Measurements from ENCODE around the gene CNST.
"Not testable (repeated sequence)": the region's sequence is repeated elsewhere in the genome, so short reads cannot be mapped to it uniquely, and the experiment has no call there.

Gene CNST

DNA sequence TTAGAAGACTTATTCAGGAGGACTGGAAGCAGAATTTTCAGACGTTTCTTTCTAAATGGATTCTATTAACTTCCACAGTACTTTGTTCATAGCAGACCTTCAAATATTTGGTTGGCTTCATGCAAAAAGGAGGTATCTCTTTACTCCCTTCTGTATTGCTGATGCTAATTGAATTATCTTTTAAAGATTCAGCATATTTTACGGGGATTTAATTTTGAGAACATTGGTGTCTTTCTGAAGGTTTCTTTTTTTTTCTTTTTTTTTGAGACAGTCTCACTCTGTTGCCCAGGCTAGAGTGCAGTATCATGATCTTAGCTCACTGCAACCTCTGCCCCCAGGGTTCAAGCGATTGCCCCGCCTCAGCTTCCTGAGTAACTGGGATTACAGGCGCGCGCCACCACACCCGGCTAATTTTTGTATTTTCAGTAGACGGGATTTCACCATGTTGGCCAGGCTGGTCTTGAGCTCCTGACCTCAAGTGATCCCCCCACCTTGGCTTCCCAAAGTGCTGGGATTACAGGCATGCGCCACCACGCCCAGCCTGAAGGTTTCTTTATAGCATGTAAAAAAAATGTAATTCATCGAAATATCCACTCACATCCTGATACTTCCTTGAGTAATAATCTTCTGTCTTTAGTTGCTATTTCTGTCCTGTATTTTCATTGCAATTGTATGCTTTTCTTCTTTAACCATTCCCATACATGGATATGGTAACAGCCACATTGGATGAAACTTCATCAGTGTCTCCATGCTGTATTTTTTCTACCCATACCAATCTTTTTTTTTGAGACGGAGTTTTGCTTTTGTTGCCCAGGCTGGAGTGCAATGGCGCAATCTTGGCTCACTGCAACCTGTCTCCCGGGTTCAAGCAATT lies 14.5 kb downstream of the CNST start:
- intact Hi-C loops (cut with DNase I), result no loop called here

DNA sequence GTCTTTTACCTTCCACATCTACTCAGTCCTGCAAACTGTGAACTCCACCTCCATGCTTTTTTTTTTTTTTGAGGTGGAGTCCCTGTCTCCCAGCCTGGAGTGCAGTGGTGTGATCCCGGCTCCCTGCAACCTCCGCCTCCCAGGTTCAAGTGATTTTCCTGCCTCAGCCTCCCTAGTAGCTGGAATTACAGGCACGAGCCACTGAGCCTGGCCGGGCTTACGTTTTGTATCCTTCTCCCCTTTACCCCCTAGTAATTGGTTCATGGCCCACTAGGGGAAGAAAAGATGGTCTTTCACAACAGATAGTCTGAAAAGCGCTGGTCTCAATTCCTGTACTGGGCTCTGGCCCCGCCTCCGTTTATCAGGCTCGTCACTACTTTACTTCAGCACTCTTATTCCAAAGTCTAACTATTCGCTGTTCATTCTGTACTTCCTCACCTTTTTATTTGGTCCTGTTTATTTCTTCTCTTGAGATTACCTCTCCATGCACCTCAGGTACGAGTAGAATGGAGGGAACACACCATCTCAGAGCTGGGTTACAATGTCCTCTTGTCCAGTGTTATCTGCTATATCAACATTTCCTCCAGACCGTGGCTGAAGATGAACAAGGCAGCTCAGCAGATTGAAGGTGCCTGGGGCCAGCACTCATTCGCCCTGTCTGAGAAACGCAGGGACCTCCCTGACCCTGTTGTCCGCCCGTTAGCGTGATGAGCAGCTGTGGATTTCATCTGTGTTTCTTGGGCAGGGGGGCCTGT lies 16.2 kb downstream of the CNST start:
- no peak for DNase-seq
- intact Hi-C loops (cut with DNase I), result no loop called here

More for the DNA sequence above, 14.5 kb downstream of the CNST start:
- no peak for DNase-seq

DNA sequence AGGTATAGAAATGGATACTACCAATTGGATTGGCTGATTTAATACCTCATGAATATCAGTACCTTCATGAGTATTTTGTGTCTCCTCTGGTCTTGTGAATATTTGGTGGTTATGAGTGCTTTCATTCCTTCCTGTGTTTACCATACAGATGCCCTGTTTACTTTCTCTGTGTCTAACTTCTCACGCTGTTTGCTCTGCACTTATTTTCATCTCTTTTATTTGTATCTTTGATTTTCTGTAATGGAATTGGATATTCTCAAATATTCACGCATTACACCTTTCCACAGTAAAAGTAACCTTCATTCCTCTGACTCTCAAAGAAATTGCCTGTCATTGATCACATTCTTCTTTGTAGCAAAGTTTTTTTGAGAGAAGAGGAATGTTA lies 16.8 kb downstream of the CNST start:
- DNase-seq, result no peak
- intact Hi-C loops (cut with DNase I), result no loop called here

DNA sequence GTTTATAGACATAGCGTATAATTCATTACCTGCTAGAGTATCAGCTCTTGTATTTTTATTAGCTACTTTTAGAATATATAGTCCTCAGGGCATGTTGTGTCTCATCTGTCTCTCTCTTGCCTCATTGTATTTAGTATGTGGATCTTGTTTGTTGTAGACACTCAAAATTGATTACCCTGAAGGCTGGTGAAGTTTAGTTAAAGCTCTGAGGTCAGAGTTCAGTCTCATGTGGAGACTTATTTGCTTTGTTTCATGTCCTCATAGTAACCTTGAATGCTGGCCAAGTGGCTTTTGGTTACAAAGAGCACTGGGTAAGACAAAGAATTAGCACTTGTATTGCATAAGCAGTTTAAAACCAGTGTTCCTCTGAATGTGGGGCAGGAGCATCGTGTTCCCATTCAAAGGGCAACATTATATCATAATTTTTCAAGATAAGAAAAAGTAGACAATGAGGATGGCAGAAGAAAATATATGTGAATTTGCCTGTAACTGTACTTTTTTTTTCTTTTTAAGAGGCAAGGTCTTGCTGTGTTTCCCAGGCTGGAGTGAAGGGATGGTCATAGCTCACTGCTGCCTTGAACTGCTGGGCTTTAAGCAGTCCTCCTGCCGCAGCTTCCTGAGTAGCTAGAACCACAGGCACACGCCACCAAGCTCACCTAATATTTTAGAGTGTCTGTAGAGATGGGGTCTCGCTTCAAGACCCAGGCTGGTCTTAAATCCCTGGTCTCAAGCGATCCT lies 17.4 kb downstream of the CNST start:
- intact Hi-C loops (cut with DNase I), result no loop called here
- no peak for DNase-seq

DNA sequence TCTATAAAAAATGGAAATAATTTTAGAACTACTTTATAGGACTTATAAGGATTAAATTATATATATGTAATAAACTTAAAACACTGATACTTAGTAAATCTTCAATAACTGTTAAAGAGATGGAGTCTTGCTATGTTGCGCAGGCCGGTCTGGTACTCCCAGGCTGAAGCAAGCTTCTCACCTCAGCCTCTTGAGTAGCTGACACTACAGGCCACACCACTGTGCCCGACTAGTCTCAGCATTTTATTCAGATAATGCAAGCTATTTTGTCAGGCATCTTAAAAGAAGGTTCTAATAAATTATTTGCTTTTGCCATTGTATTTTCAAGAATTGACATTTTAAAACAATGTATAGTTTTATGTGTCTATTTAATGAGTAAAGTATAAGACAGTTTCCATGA lies 20.8 kb downstream of the CNST start:
- no peak for DNase-seq
- intact Hi-C loops (cut with DNase I), result no loop called here

DNA sequence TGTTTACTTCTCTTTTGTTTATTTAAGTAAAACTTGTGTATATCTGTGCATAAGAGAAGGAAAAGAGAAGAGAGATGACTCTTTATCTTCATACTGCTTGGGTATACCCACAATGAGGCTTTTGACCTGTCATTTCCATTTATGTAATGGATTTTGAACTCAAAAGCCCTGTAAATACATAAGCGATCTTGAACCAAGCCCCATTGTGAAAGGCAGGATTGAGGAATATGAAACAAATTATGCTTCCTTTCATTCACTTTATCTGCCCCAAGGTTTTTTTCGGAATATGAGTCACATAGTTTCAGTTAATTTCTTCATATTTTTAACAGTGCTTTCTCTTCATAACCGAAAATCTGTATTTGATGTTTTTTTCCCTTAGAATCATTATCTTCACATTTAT lies 21.4 kb downstream of the CNST start:
- intact Hi-C loops (cut with DNase I), result no loop called here
- no peak for DNase-seq

DNA sequence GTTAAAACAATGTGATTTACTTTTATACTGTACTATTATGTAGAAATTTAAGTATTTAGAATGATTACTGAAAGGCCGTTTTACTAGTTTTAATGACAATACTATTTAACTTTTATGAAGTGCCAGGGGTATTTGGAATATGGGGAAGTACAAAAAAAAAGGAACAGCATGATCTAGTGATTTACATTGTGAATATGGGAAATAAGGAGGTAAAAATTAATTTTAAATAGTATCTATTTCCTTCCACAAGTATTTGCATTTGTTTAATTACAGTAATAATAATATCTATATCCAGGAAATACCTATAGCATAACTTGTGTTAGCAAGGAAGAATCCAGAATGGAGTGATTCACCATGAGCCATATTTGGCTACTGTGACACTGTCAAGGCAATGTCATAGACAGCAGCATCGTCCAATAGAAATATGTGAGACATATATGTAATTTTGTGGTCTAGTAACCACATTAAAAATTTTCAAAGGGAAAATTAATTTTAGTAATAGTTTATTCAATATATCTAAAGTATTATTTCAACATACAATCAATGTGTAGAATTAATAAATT lies 22.0 kb downstream of the CNST start:
- intact Hi-C loops (cut with DNase I), result no loop called here
- no peak for DNase-seq

DNA sequence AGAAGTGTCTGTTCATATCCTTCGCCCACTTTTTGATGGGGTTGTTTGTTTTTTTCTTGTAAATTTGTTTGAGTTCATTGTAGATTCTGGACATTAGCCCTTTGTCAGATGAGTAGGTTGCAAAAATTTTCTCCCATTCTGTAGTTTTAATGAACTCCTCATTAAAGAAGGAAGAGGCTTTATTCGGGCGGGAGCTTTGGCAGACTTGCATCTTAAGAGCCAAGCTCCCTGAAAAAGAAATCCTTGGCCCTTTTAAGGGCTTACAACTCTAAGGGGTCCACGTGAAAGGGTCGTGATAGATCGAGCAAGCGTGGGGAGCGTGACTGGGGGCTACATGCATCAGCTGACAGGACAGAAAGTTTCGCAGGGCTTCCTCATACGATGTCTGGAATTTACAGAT lies 23.7 kb downstream of the CNST start:
- DNase-seq; intact Hi-C loops (cut with DNase I): not testable (repeated sequence)

DNA sequence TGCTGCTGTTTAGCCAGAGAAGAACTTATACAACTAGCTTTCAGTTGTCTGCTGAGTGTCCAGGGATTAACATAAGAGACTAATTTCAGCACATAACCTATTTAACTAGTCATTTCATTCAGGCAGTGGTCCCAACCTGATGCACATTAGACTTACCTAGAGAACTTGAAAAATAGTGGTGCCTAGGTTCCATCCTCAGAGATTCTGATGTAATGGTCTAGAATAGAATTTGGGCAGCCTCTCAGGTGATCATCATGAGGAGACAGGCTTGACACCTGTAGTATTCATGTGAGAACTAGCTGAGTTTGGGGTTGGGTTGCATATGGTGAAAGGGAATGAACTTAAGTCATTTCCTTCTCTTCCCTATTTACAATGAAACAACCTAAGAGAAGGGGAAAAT lies 24.8 kb downstream of the CNST start:
- DNase-seq, result no peak
- intact Hi-C loops (cut with DNase I), result no loop called here

DNA sequence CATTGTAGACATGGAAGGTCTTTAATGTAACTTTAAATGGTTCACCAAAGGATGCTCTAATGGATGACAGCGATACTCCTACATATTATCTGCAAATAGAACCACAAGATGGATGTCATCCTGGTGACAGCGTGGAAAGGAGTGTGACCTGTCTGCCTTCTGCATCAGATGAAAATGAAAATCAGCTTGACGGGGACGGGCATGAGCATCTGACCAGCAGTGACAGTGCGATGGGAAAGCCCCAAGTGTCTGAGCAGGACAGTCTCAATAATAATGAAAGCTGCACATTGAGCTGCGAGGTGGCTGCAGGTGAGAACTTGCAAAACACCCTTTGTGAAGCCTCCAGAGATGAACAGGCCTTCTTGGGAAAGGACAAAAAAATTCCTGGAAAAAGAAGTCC lies 25.2 kb downstream of the CNST start:
- no peak for DNase-seq
- intact Hi-C loops (cut with DNase I), result no loop called here

DNA sequence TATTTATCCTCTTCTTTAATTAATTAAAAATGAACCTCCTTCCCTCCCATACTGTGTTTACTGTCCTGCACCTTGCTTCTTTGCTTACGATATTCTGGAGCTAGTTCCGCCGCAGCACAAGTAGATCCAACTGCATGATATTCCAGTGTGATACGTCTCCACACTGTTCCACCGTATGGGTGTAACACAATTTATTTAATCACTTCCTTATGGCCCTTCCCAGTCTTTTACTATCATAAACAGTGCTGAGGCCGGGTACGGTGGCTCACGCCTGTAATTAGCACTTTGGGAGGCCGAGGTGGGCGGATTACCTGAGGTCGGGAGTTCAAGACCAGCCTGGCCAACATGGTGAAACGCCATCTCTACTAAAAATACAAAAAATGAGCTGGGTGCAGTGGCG lies 25.7 kb downstream of the CNST start:
- no peak for DNase-seq
- intact Hi-C loops (cut with DNase I), result no loop called here

DNA sequence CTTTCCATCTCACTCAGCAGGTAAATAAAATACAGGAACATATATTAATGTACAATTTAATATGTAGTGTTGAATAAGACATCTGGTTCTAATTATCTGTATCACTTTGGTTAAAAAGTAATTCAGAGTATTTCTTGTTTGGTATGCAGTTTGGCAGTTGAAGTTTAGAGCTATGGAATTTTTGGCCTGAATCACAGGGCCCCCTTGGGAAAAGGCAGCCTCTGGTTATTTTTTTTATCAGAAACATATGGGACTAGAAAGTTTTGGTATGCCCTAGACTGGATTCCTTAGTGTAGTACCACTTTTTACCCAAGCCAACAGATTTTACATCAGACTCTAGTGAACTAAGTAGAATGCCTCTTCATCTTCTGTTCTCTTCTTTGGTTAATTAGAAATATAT lies 26.4 kb downstream of the CNST start:
- no peak for DNase-seq

DNA sequence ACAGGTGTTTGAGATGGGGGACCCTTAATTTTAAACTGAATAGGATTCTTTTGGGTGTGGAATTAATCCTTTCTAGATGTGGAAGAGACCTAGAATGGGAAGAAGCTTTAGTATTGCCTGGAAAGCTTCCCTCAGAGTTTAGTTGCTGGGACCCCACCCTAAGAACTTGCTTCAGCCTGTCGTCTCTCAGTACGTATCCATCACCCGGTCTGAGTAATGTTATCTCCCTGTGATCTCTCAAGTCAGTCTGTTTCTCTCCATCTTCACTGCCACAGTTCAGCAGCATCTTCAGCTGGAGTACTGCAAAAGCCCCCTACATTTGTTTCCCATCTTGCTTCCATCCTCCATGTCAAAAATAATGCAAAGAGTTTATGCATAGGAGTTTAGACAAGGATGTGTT lies 28.9 kb downstream of the CNST start:
- DNase-seq, result no peak
- intact Hi-C loops (cut with DNase I), result no loop called here

More for the DNA sequence above, 26.4 kb downstream of the CNST start:
- intact Hi-C loops (cut with DNase I), result no loop called here

DNA sequence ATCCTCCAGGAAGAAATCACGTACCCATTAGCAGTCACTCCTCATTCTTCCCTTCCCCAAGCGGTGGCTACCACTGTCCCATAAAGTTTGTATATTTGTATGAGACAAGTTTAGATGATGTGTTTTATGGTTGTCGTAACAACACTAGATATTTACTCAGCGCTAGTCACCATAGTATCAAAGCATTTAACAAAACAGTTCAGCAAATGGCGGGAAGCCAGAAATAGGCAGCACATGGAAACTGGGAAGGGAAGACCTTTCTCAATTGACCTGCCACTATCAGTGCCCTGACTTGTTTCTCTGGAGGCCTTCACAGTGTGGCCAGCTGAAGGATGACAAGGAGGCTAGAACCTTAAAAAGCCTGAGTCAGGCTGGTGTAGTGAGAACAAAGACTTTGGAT lies 31.1 kb downstream of the CNST start:
- no peak for DNase-seq
- intact Hi-C loops (cut with DNase I), result no loop called here

DNA sequence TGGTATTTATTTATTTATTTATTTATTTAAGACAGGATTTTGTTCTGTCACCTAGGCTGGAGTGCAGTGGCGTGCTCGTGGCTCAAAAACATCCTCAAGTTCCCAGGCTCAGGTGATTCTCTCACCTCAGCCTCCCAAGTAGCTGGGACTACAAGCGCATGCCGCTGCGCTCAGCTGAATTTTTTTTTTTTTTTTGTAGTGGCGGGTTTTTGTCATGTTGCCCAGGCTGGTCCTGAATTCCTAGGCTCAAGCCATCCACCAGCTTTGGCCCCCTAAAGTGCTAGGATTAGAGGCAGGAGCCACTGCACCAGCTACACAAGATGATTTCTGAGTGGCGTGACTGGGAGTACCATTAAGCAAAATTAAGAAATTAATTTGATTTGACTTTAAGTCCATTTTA lies 31.7 kb downstream of the CNST start:
- intact Hi-C loops (cut with DNase I), result no loop called here
- DNase-seq, result no peak

DNA sequence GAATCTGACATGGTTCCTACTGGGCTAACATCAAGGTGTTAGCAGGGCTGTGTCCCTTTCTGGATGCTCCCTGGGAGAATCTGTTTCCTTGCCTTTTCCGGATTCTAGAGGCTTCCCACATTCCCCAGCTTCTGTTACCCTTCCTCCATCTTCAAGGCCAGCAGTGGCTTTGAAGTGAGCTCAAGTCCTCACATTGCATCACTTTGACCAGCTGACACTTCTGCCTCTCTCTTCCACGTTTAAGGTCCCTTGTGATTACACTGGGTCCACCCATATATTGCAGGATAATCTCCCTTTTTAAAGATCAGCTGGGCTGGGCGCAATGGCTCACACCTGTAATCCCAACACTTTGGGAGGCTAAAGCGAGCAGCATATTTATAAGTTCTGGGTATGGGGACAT lies 33.1 kb downstream of the CNST start:
- DNase-seq, result no peak
- intact Hi-C loops (cut with DNase I), result no loop called here

DNA sequence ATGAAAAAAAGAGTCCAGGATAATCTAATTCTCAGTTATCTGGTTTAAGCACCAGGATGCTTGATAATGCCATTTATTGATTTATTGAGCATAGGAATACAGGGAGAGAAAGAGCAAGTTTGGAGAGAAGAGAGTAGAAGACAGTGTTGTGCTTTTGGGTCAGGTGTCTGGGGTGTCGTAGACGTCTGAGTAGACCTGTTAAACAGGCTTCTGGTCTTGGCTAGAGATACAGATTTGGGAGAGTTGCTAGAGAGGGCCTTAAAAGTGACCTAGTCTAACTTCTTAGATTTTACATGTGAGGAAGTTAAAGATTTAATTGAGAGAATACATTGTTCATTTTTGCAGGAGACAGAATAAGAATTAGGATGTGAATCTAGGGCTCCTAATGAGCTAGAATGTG lies 34.3 kb downstream of the CNST start:
- intact Hi-C loops (cut with DNase I), result no loop called here
- no peak for DNase-seq

DNA sequence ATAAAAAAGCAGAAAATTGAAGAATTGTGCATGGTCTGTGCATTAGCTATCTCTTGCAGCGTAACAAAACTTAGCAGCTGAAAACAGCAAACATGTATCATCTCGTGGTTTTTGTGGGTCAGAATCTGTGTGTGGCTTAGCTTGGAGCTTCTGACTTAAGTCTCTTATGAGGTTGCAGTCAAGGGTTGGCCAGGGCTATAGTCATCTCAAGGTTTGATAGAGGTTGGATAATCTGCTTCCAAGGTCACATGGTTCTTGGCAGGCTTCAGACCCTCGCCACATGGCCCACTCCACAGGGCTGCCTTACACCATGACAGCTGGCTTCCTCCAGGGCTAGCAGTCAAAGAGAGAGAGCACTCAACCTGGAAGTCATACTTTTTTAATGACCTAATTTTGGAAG lies 35.9 kb downstream of the CNST start:
- intact Hi-C loops (cut with DNase I), result no loop called here
- DNase-seq, result no peak

DNA sequence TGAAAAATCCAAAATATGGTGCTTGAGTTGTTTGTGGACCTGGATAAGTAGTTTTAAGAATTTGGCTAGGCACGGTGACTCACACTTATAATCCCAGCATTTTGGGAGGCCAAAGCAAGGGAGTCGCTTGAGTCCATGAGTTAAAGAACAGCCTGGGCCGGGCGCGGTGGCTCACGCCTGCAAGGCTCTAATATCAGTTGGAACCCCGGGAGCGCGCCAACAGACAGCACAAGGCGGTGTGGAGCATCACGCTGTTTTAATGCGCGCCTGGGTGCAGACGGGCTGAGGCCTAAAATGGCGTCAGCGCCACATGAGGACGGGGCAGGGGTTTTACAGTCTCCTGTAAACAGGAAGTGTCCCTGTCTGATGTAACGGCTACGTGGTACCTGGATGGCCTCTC lies 39.0 kb downstream of the CNST start:
- intact Hi-C loops (cut with DNase I), result not testable (repeated sequence)
- DNase-seq, result peak in 1 of 10 donors; percentile 35

DNA sequence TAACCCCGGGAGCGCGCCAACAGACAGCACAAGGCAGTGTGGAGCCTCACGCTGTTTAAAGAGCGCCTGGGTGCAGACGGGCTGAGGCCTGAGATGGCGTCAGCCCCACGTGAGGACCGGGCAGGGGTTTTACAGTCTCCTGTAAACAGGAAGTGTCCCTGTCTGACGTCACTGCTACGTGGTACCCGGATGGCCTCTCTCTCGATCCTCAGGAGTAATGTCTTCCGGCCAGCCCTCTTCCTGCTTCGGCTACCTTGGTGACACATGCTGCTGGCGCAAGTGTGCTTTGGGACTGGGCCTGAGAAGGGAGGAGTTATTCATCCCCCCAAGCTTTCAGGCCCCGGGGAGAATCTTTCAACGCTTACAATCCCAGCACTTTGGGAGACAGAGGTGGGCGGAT lies 41.2 kb downstream of the CNST start:
- DNase-seq, result peak in 1 of 10 donors; percentile 21
- intact Hi-C loops (cut with DNase I), result no loop called here

Data from posterior cingulate gyrus (tissue), 11 donors.